Neural crest cell (in vitro differentiated cells): ENCODE measurements around the gene CYFIP1. TPM values are rescaled to one million over a fixed set of nuclear protein-coding genes. Genes with fewer than 3 reads are reported as not detected.

Experiments
- DNase-seq: peaks from one replicate; pipeline ENCODE4 v3.0.0; 2021; ENCODE audit warnings: low read depth, mixed read lengths, low spot score
- H3K27ac Mint-ChIP-seq: one replicate; pipeline ENCODE4 v1.8.0; 2021; ENCODE audit warnings: mild to moderate bottlenecking, mixed read lengths; ENCODE audit not compliant: unreplicated experiment
- H3K27me3 Mint-ChIP-seq: 2 replicates; pipeline ENCODE4 v1.8.0; 2021; ENCODE audit warnings: low read depth, mild to moderate bottlenecking, mixed read lengths
- H3K36me3 Mint-ChIP-seq: 2 replicates; pipeline ENCODE4 v1.8.0; 2021; ENCODE audit warnings: low read depth, mild to moderate bottlenecking, mixed read lengths
- H3K4me1 Mint-ChIP-seq: 2 replicates; pipeline ENCODE4 v1.8.0; 2021; ENCODE audit warnings: mixed read lengths
- H3K4me3 Mint-ChIP-seq: one replicate; pipeline ENCODE4 v1.8.0; 2021; ENCODE audit warnings: mild to moderate bottlenecking, mixed read lengths
- H3K9me3 Mint-ChIP-seq: 2 replicates; pipeline ENCODE4 v1.8.0; 2021; ENCODE audit warnings: mixed read lengths
- total RNA-seq: library from RNA; stranded (reverse); gene quantifications from 2 replicates; pipeline ENCODE4 v1.2.1, GENCODE V29; 2021
- TF ChIP-seq, protein P1 (sequence below): fragments of 200-600 bp; sonication (generic); conservative IDR thresholded peaks from 2 replicates; pipeline ENCODE4 v1.5.0; 2021; ENCODE audit warnings: antibody characterized with exemption, mild to moderate bottlenecking

Gene CYFIP1
- total RNA-seq, 1 donor from 2014 or later: 116 TPM

GRCh38 chr15:22915866-22916515, 64.2 kb downstream of the CYFIP1 start:
- no peak overlapping the region for H3K4me3 Mint-ChIP-seq
- TF ChIP-seq, protein P1, sequence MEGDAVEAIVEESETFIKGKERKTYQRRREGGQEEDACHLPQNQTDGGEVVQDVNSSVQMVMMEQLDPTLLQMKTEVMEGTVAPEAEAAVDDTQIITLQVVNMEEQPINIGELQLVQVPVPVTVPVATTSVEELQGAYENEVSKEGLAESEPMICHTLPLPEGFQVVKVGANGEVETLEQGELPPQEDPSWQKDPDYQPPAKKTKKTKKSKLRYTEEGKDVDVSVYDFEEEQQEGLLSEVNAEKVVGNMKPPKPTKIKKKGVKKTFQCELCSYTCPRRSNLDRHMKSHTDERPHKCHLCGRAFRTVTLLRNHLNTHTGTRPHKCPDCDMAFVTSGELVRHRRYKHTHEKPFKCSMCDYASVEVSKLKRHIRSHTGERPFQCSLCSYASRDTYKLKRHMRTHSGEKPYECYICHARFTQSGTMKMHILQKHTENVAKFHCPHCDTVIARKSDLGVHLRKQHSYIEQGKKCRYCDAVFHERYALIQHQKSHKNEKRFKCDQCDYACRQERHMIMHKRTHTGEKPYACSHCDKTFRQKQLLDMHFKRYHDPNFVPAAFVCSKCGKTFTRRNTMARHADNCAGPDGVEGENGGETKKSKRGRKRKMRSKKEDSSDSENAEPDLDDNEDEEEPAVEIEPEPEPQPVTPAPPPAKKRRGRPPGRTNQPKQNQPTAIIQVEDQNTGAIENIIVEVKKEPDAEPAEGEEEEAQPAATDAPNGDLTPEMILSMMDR: no peak
- H3K4me1 Mint-ChIP-seq: peaks cover 5% of the 10 kb centered on the region
- H3K27me3 Mint-ChIP-seq: no peaks in the 10 kb centered on the region
- H3K27ac Mint-ChIP-seq: no peak overlapping the region
- no peaks in the 10 kb centered on the region for H3K9me3 Mint-ChIP-seq
- peaks cover 14% of the 10 kb centered on the region for H3K36me3 Mint-ChIP-seq
- DNase-seq: no peak

DNA sequence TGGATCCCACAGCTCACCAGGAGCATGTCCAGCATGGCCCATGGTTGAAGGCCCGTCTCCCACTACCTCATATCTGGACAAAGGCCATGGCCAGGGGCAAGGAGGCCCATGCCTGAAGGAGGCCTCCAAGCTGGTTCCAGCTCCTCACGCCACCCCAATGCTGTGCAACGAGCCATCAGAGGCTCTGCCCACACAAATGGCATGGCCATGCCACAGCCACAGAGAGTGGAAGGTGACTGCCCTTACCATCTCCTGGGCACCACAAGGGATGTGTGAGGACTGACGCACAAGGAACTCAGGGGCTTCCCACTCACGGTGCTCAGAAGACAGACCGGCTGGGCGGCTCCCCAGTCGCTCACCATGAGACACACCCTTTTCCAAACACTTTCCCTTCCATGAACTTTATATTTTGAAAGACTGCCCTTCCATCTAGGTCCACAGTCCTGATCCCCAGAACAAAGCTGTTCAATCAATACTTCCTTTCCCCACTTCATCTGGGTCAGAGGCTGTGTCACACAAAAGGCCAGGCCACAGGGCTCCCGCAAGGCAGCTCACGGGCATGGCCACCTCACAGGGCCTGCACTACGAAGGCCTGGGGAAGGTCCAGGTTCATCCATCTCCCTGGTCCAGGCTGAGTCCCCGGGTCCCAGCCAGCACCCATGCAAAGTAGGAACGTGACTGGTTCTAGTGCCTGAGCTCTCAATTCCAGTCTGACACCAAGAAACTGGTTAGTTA, 66.4 kb downstream of the CYFIP1 start:
- DNase-seq: no peak
- H3K9me3 Mint-ChIP-seq: no peaks in the 10 kb centered on the region
- H3K4me3 Mint-ChIP-seq: no peak overlapping the region
- H3K36me3 Mint-ChIP-seq: peaks cover 22% of the 10 kb centered on the region
- H3K27ac Mint-ChIP-seq: no peak overlapping the region
- TF ChIP-seq, protein P1: no peak
- no peaks in the 10 kb centered on the region for H3K27me3 Mint-ChIP-seq
- no peaks in the 10 kb centered on the region for H3K4me1 Mint-ChIP-seq

GRCh38 chr15:22912256-22912655, 67.9 kb downstream of the CYFIP1 start:
- no peaks in the 10 kb centered on the region for H3K27me3 Mint-ChIP-seq

GRCh38 chr15:22911306-22911705, 68.9 kb downstream of the CYFIP1 start:
- Mint-ChIP-seq H3K36me3 (peaks cover 30% of the 10 kb centered on the region), H3K9me3 (no peaks in the 10 kb centered on the region), H3K4me3 (no peak overlapping the region), H3K4me1 (no peaks in the 10 kb centered on the region), H3K27ac (no peak overlapping the region), H3K27me3 (no peaks in the 10 kb centered on the region)
- DNase-seq: no peak
- TF ChIP-seq, protein P1: no peak

More at GRCh38 chr15:22912256-22912655, 67.9 kb downstream of the CYFIP1 start:
- no peak for DNase-seq
- H3K4me3 Mint-ChIP-seq: no peak overlapping the region
- no peaks in the 10 kb centered on the region for H3K4me1 Mint-ChIP-seq
- TF ChIP-seq, protein P1: no peak
- H3K9me3 Mint-ChIP-seq: no peaks in the 10 kb centered on the region
- peaks cover 30% of the 10 kb centered on the region for H3K36me3 Mint-ChIP-seq
- H3K27ac Mint-ChIP-seq: no peak overlapping the region

DNA sequence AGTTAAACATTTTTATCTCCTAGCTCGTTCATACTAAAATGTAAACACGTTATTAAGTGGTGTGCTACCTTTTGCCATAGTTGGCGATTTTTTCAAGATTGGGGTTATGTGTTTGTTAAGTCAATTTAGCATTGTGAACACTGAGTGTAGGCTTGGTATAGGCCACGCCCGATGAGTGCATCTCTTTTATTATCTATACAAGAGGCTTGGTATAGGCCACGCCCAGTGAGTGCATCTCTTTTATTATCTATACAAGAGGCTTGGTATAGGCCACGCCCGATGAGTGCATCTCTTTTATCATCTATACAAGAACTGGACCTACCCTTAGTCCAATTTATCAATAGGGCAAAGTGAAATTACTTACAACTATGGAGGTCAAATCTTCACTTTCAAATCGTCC, 71.3 kb downstream of the CYFIP1 start:
- no peaks in the 10 kb centered on the region for H3K9me3 Mint-ChIP-seq
- no peaks in the 10 kb centered on the region for H3K27me3 Mint-ChIP-seq
- H3K27ac Mint-ChIP-seq: no peak overlapping the region
- no peak for DNase-seq
- no peaks in the 10 kb centered on the region for H3K4me1 Mint-ChIP-seq
- no peak overlapping the region for H3K4me3 Mint-ChIP-seq
- TF ChIP-seq, protein P1: no peak
- H3K36me3 Mint-ChIP-seq: peaks cover 26% of the 10 kb centered on the region
